ENCODE data around the gene MYH9. TPM values are rescaled to one million over a fixed set of nuclear protein-coding genes. Genes with fewer than 3 reads are reported as not detected.
A peak's percentile ranks its signal among the peaks of the same experiment; 100 is the strongest.

The MYH9 gene
- total RNA-seq, 1 donor from 2014 or later = 1,853 TPM

DNA sequence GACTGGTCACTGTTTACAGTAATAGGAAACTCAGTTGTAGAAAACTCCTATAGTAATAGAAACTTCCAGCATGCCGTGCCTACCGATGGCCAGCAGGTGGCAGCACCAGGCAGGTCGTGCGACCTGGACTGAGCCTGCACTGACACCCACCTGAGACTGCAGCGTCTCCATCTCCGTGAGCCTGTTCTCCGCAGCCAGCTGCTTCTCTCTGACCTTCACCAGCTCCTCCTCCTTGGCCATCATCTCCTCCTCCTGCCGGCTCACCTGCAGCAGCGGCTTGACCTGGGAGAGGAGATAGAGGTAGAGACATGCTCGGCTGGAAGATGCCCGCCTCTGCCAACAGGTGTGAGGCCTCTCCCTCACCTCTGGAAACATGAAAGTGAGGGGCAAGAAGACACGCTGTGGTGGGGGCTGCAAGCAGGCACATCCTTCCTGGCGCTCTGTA is 86.4 kb downstream of the MYH9 start:
- TF ChIP-seq, protein P1, sequence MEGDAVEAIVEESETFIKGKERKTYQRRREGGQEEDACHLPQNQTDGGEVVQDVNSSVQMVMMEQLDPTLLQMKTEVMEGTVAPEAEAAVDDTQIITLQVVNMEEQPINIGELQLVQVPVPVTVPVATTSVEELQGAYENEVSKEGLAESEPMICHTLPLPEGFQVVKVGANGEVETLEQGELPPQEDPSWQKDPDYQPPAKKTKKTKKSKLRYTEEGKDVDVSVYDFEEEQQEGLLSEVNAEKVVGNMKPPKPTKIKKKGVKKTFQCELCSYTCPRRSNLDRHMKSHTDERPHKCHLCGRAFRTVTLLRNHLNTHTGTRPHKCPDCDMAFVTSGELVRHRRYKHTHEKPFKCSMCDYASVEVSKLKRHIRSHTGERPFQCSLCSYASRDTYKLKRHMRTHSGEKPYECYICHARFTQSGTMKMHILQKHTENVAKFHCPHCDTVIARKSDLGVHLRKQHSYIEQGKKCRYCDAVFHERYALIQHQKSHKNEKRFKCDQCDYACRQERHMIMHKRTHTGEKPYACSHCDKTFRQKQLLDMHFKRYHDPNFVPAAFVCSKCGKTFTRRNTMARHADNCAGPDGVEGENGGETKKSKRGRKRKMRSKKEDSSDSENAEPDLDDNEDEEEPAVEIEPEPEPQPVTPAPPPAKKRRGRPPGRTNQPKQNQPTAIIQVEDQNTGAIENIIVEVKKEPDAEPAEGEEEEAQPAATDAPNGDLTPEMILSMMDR (IDR thresholded peaks at IDR 0.05) = peak; percentile 97
- Mint-ChIP-seq H3K4me1 (ENCODE audit: low read depth) (peaks cover 23% of the 10 kb centered on the region), H3K27ac (ENCODE audit: unreplicated experiment) (peak overlapping the region; percentile 71), H3K9me3 (ENCODE audit: low read depth) (no peaks in the 10 kb centered on the region), H3K4me3 (ENCODE audit: unreplicated experiment) (no peak overlapping the region), H3K27me3 (ENCODE audit: low read depth) (no peaks in the 10 kb centered on the region), H3K36me3 (ENCODE audit: low read depth) (peaks cover 67% of the 10 kb centered on the region)
- DNase-seq (ENCODE audit: low spot score) = no peak

- Mint-ChIP-seq H3K4me3 (ENCODE audit: unreplicated experiment) (no peak overlapping the region), H3K27me3 (ENCODE audit: low read depth) (no peaks in the 10 kb centered on the region), H3K9me3 (ENCODE audit: low read depth) (no peaks in the 10 kb centered on the region), H3K27ac (ENCODE audit: unreplicated experiment) (peak overlapping the region; percentile 65), H3K4me1 (ENCODE audit: low read depth) (peaks cover 23% of the 10 kb centered on the region), H3K36me3 (ENCODE audit: low read depth) (peaks cover 69% of the 10 kb centered on the region)
- DNase-seq (ENCODE audit: low spot score) = no peak
- TF ChIP-seq, protein P1 (IDR thresholded peaks at IDR 0.05) = no peak
These were observed 87.2 kb downstream of the MYH9 start for GRCh38 chr22:36300396-36301212.

DNA sequence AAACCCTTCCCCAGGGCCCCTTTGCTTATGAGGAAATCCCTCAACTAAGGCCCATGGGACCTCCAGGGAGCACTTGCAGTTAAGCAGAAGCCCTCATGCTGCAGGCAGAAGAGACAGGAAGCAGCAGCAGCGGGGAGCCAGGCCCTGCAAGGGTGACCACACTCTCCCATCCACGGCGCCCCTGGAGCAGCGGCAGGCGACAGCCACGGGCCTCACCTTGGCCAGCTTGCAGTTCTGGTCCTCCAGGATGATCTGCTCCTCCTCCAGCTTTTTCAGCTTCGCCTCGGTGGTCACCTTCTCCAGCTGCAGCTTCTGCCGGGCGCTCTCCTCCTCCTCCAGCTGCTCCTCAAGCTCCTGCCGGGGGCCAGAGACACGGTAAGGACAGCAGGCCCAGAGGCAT is 87.9 kb downstream of the MYH9 start:
- peaks cover 23% of the 10 kb centered on the region for H3K4me1 Mint-ChIP-seq (ENCODE audit: low read depth)
- H3K9me3 Mint-ChIP-seq (ENCODE audit: low read depth) = no peaks in the 10 kb centered on the region
- peak overlapping the region; percentile 68 for H3K27ac Mint-ChIP-seq (ENCODE audit: unreplicated experiment)
- TF ChIP-seq, protein P1 (IDR thresholded peaks at IDR 0.05) = no peak
- H3K27me3 Mint-ChIP-seq (ENCODE audit: low read depth) = no peaks in the 10 kb centered on the region
- H3K4me3 Mint-ChIP-seq (ENCODE audit: unreplicated experiment) = no peak overlapping the region
- DNase-seq (ENCODE audit: low spot score) = no peak
- peaks cover 67% of the 10 kb centered on the region for H3K36me3 Mint-ChIP-seq (ENCODE audit: low read depth)

DNA sequence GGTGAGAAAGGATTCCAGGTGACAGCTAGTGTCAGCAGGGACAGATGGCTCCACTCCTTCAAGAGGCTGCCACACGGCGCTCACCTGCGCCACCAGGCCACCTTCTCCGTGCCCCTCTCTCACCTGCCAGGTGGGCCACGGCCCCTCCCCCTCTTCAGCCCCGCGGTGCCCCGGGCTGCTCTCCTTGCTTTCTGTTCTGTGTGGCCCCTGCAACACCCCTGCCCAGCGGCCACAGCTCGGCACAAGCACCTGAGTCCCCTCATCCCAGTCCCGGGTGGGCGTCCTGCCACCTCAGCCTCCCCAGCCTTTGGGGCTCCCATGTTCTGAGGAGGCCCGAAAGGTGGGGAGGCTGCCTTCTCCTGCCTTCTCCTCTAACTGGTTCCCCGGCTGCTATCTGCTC is 88.5 kb downstream of the MYH9 start:
- Mint-ChIP-seq H3K9me3 (ENCODE audit: low read depth) (no peaks in the 10 kb centered on the region), H3K4me1 (ENCODE audit: low read depth) (peaks cover 23% of the 10 kb centered on the region), H3K36me3 (ENCODE audit: low read depth) (peaks cover 67% of the 10 kb centered on the region), H3K4me3 (ENCODE audit: unreplicated experiment) (no peak overlapping the region), H3K27ac (ENCODE audit: unreplicated experiment) (peak overlapping the region; percentile 68), H3K27me3 (ENCODE audit: low read depth) (no peaks in the 10 kb centered on the region)
- no peak for DNase-seq (ENCODE audit: low spot score)
- TF ChIP-seq, protein P1 (IDR thresholded peaks at IDR 0.05) = no peak

- no peaks in the 10 kb centered on the region for H3K27me3 Mint-ChIP-seq (ENCODE audit: low read depth)
- no peak overlapping the region for H3K4me3 Mint-ChIP-seq (ENCODE audit: unreplicated experiment)
- no peaks in the 10 kb centered on the region for H3K9me3 Mint-ChIP-seq (ENCODE audit: low read depth)
- no peak overlapping the region for H3K27ac Mint-ChIP-seq (ENCODE audit: unreplicated experiment)
- peaks cover 17% of the 10 kb centered on the region for H3K4me1 Mint-ChIP-seq (ENCODE audit: low read depth)
- H3K36me3 Mint-ChIP-seq (ENCODE audit: low read depth) = peaks cover 65% of the 10 kb centered on the region
- DNase-seq (ENCODE audit: low spot score) = no peak
- TF ChIP-seq, protein P1 (IDR thresholded peaks at IDR 0.05) = no peak
These were observed 89.2 kb downstream of the MYH9 start for GRCh38 chr22:36298601-36299000.
